SK-N-SH treated with all-trans-retinoic acid at 6 μM for 48 hours (cell line): Measurements from ENCODE around the gene POLQ.
"Not testable (repeated sequence)": the region's sequence is repeated elsewhere in the genome, so short reads cannot be mapped to it uniquely, and the experiment has no call there.

Experiments used
- ATAC-seq: fragments of 200-7000 bp; cut with Tn5 transposase; 3 replicates; pipeline ENCODE4 v1.9.1; 2020; ENCODE audit warnings: mild to moderate bottlenecking, moderate library complexity
- ARNTL ChIP-seq: fragments of 450-650 bp; formaldehyde crosslinking; IDR thresholded peaks from 2 replicates; pipeline ENCODE4 v1.5.0; 2020; ENCODE audit warnings: low read depth, mild to moderate bottlenecking, moderate library complexity, borderline replicate concordance
- BACH2 ChIP-seq: fragments of 250-450 bp; sonication (Bioruptor Pico); IDR thresholded peaks from 2 replicates; pipeline ENCODE4 v1.9.0; 2021; ENCODE audit warnings: mild to moderate bottlenecking, borderline replicate concordance
- CREB5 ChIP-seq: fragments of 250-450 bp; sonication (Bioruptor Pico); IDR thresholded peaks from 2 replicates; pipeline ENCODE4 v1.5.1; 2020; ENCODE audit warnings: low read depth, mild to moderate bottlenecking, moderate library complexity
- CSDC2 ChIP-seq: fragments of 250-450 bp; sonication (Bioruptor Pico); IDR thresholded peaks from 2 replicates; pipeline ENCODE4 v1.5.0; 2020; ENCODE audit warnings: mild to moderate bottlenecking, moderate library complexity
- CSRNP3 ChIP-seq: fragments of 250-450 bp; sonication (Bioruptor Pico); IDR thresholded peaks from 2 replicates; pipeline ENCODE4 v1.5.1; 2021; ENCODE audit warnings: mild to moderate bottlenecking, moderate library complexity
- ESRRG ChIP-seq: fragments of 250-450 bp; sonication (Bioruptor Pico); IDR thresholded peaks from 2 replicates; pipeline ENCODE4 v1.6.1; 2021; ENCODE audit warnings: mild to moderate bottlenecking
- GLIS3 ChIP-seq: fragments of 250-450 bp; sonication (Bioruptor Pico); IDR thresholded peaks from 2 replicates; pipeline ENCODE4 v1.5.0; 2020; ENCODE audit warnings: mild to moderate bottlenecking, moderate library complexity
- ISL1 ChIP-seq: fragments of 250-450 bp; sonication (Bioruptor Pico); IDR thresholded peaks from 2 replicates; pipeline ENCODE4 v2.1.2; 2022; ENCODE audit warnings: mild to moderate bottlenecking, moderate library complexity
- PATZ1 ChIP-seq: fragments of 250-450 bp; sonication (Bioruptor Pico); IDR thresholded peaks from 2 replicates; pipeline ENCODE4 v1.8.0; 2020; ENCODE audit warnings: mild to moderate bottlenecking, moderate library complexity, borderline replicate concordance
- POU6F1 ChIP-seq: fragments of 250-450 bp; sonication (Bioruptor Pico); IDR thresholded peaks from 2 replicates; pipeline ENCODE4 v1.8.0; 2021; ENCODE audit warnings: low read depth, mild to moderate bottlenecking, moderate library complexity, borderline replicate concordance
- RARB ChIP-seq: fragments of 250-450 bp; sonication (Bioruptor Pico); IDR thresholded peaks from 2 replicates; pipeline ENCODE4 v1.8.0; 2021; ENCODE audit warnings: mild to moderate bottlenecking, moderate library complexity
- SNAI2 ChIP-seq: fragments of 250-450 bp; sonication (Bioruptor Pico); IDR thresholded peaks from 2 replicates; pipeline ENCODE4 v1.5.0; 2020; ENCODE audit warnings: mild to moderate bottlenecking, moderate library complexity
- TCF4 ChIP-seq: fragments of 250-450 bp; sonication (Bioruptor Pico); IDR thresholded peaks from 2 replicates; pipeline ENCODE4 v1.8.0; 2021; ENCODE audit warnings: mild to moderate bottlenecking, moderate library complexity, borderline replicate concordance
- TOX ChIP-seq: fragments of 250-450 bp; sonication (Bioruptor Pico); IDR thresholded peaks from 2 replicates; pipeline ENCODE4 v1.8.0; 2021; ENCODE audit warnings: mild to moderate bottlenecking, moderate library complexity, borderline replicate concordance
- TSHZ2 ChIP-seq: fragments of 250-450 bp; sonication (Bioruptor Pico); IDR thresholded peaks from 2 replicates; pipeline ENCODE4 v1.5.0; 2020; ENCODE audit warnings: mild to moderate bottlenecking, moderate library complexity
- ZC3H10 ChIP-seq: fragments of 250-450 bp; sonication (Bioruptor Pico); IDR thresholded peaks from 2 replicates; pipeline ENCODE4 v1.5.1; 2021; ENCODE audit warnings: mild to moderate bottlenecking, moderate library complexity
- ZFP3 ChIP-seq: fragments of 250-450 bp; sonication (Bioruptor Pico); IDR thresholded peaks from 2 replicates; pipeline ENCODE4 v1.5.0; 2020; ENCODE audit warnings: mild to moderate bottlenecking, moderate library complexity
- ZNF565 ChIP-seq: fragments of 450-650 bp; formaldehyde crosslinking; conservative IDR thresholded peaks from 2 replicates; pipeline ENCODE4 v1.5.0; 2020; ENCODE audit warnings: low read depth, mild to moderate bottlenecking, moderate library complexity
- ZNF70 ChIP-seq: fragments of 450-650 bp; formaldehyde crosslinking; IDR thresholded peaks from 2 replicates; pipeline ENCODE4 v1.5.0; 2020; ENCODE audit warnings: mild to moderate bottlenecking, moderate library complexity
- ZNF8 ChIP-seq: fragments of 450-650 bp; formaldehyde crosslinking; IDR thresholded peaks from 2 replicates; pipeline ENCODE4 v1.5.0; 2020; ENCODE audit warnings: mild to moderate bottlenecking, moderate library complexity

The POLQ gene

GRCh38 chr3:121545574-121546455 is at the start of gene POLQ:
POLQ (minus strand) TSS chr3:121545988; CDS start chr3:121545877, 111 bp downstream.
- ATAC-seq, result peak; percentile 98
- TF ChIP-seq SNAI2, result no peak
- TF ChIP-seq CSDC2 (CRISPR knock-in tag), result no peak
- TF ChIP-seq POU6F1 (CRISPR knock-in tag), result no peak
- TF ChIP-seq ZC3H10 (CRISPR knock-in tag), result no peak
- no peak for TF ChIP-seq ZFP3
- no peak for TF ChIP-seq GLIS3 (CRISPR knock-in tag)
- no peak for TF ChIP-seq TCF4 (CRISPR knock-in tag)
- no peak for TF ChIP-seq CSRNP3
- no peak for TF ChIP-seq ISL1 (CRISPR knock-in tag)
- TF ChIP-seq ZNF8 (CRISPR knock-in tag), result no peak
- no peak for TF ChIP-seq ZNF70 (CRISPR knock-in tag)
- no peak for TF ChIP-seq ESRRG
- no peak for TF ChIP-seq ZNF565 (CRISPR knock-in tag)
- no peak for TF ChIP-seq ARNTL (CRISPR knock-in tag)
- no peak for TF ChIP-seq RARB (CRISPR knock-in tag)
- no peak for TF ChIP-seq TOX (CRISPR knock-in tag)

GRCh38 chr3:121594850-121595249 is 49.1 kb upstream of the POLQ start:
- ATAC-seq, result no peak
- TF ChIP-seq SNAI2 (no peak), ARNTL (CRISPR knock-in tag) (no peak), TOX (CRISPR knock-in tag) (no peak), ESRRG (no peak), TCF4 (CRISPR knock-in tag) (no peak), POU6F1 (CRISPR knock-in tag) (no peak), BACH2 (CRISPR knock-in tag) (no peak), CREB5 (CRISPR knock-in tag) (no peak), PATZ1 (CRISPR knock-in tag) (no peak), CSDC2 (CRISPR knock-in tag) (no peak), TSHZ2 (CRISPR knock-in tag) (no peak), ZNF8 (CRISPR knock-in tag) (no peak), ZNF565 (CRISPR knock-in tag) (no peak), ISL1 (CRISPR knock-in tag) (no peak)

- not testable (repeated sequence) for ATAC-seq
Observed at GRCh38 chr3:121593806-121594205, 48.0 kb upstream of the POLQ start.
